ACC112 (cell line): ENCODE results near the gene TRAFD1.
"Not testable (repeated sequence)": the region's sequence is repeated elsewhere in the genome, so short reads cannot be mapped to it uniquely, and the experiment has no call there.

ENCODE experiments used
- H2AFZ ChIP-seq: fragments of 200-600 bp; sonication (generic); one replicate; pipeline ENCODE4 v1.6.0; 2017; ENCODE audit warnings: antibody characterized with exemption, low read length; ENCODE audit not compliant: unreplicated experiment
- H3K27ac ChIP-seq: fragments of 200-600 bp; sonication (generic); 2 replicates; pipeline ENCODE4 v1.5.1; 2014; ENCODE audit warnings: low read depth, mild to moderate bottlenecking, antibody characterized with exemption, low read length, moderate library complexity
- H3K27me3 ChIP-seq: fragments of 200-600 bp; sonication (generic); 2 replicates; pipeline ENCODE4 v1.6.1; 2014; ENCODE audit warnings: mild to moderate bottlenecking, antibody characterized with exemption, low read length, moderate library complexity, mixed read lengths; ENCODE audit not compliant: insufficient read depth
- H3K36me3 ChIP-seq: fragments of 200-600 bp; sonication (generic); 2 replicates; pipeline ENCODE4 v1.6.1; 2016; ENCODE audit warnings: mild to moderate bottlenecking, antibody characterized with exemption, low read length, moderate library complexity, mixed read lengths; ENCODE audit not compliant: insufficient read depth
- H3K4me1 ChIP-seq: fragments of 200-600 bp; sonication (generic); one replicate; pipeline ENCODE4 v1.6.1; 2016; ENCODE audit warnings: low read length, mixed read lengths; ENCODE audit not compliant: insufficient read depth, unreplicated experiment, control insufficient read depth
- H3K4me3 ChIP-seq: fragments of 200-600 bp; sonication (generic); 2 replicates; pipeline ENCODE4 v1.5.1; 2014; ENCODE audit warnings: mild to moderate bottlenecking, low read depth, low read length
- H3K79me2 ChIP-seq: fragments of 200-600 bp; sonication (generic); one replicate; pipeline ENCODE4 v1.6.0; 2016; ENCODE audit warnings: low read length; ENCODE audit not compliant: control insufficient read depth, unreplicated experiment, insufficient read depth

Gene TRAFD1

GRCh38 chr12:112133418-112133817 lies 8.1 kb downstream of the TRAFD1 start:
- Histone ChIP-seq H3K27me3 (no peaks in the 10 kb centered on the region), H2AFZ (no peak overlapping the region), H3K79me2 (peaks cover 36% of the 10 kb centered on the region), H3K4me3 (no peak overlapping the region), H3K36me3 (peaks cover 7% of the 10 kb centered on the region; the same call in 1 of the 2 replicates), H3K4me1 (peaks cover 24% of the 10 kb centered on the region), H3K27ac (no peak overlapping the region)

- Histone ChIP-seq H3K27ac (no peak overlapping the region), H2AFZ (no peak overlapping the region), H3K27me3 (no peaks in the 10 kb centered on the region), H3K36me3 (peaks cover 8% of the 10 kb centered on the region; the same call in 1 of the 2 replicates), H3K4me3 (no peak overlapping the region), H3K4me1 (peaks cover 22% of the 10 kb centered on the region), H3K79me2 (peaks cover 27% of the 10 kb centered on the region)
Measured at GRCh38 chr12:112134731-112135130, 9.4 kb downstream of the TRAFD1 start.

- peaks cover 27% of the 10 kb centered on the region for H3K36me3 ChIP-seq
Measured at GRCh38 chr12:112140728-112141127, 15.4 kb downstream of the TRAFD1 start.

GRCh38 chr12:112146123-112146522 lies 20.8 kb downstream of the TRAFD1 start:
- no peak overlapping the region for H3K27ac ChIP-seq
- H3K79me2 ChIP-seq, result no peaks in the 10 kb centered on the region
- H3K27me3 ChIP-seq, result no peaks in the 10 kb centered on the region
- H3K36me3 ChIP-seq, result peaks cover 31% of the 10 kb centered on the region
- H2AFZ ChIP-seq, result no peak overlapping the region
- H3K4me1 ChIP-seq, result peaks cover 7% of the 10 kb centered on the region
- H3K4me3 ChIP-seq, result no peak overlapping the region

More at GRCh38 chr12:112140728-112141127, 15.4 kb downstream of the TRAFD1 start:
- Histone ChIP-seq H3K27ac (no peak overlapping the region), H3K79me2 (no peaks in the 10 kb centered on the region), H3K27me3 (no peaks in the 10 kb centered on the region), H3K4me1 (no peaks in the 10 kb centered on the region), H2AFZ (no peak overlapping the region), H3K4me3 (no peak overlapping the region)

- H3K27ac ChIP-seq, result no peak overlapping the region
- no peaks in the 10 kb centered on the region for H3K27me3 ChIP-seq
- H3K4me3 ChIP-seq, result no peak overlapping the region
- peaks cover 30% of the 10 kb centered on the region for H3K36me3 ChIP-seq
- H2AFZ ChIP-seq, result no peak overlapping the region
- H3K79me2 ChIP-seq, result no peaks in the 10 kb centered on the region
- peaks cover 7% of the 10 kb centered on the region for H3K4me1 ChIP-seq
Measured at GRCh38 chr12:112148031-112148513, 22.7 kb downstream of the TRAFD1 start.

- H3K27me3 ChIP-seq, result no peaks in the 10 kb centered on the region
- peaks cover 7% of the 10 kb centered on the region for H3K4me1 ChIP-seq
- H2AFZ ChIP-seq, result no peak overlapping the region
- H3K36me3 ChIP-seq, result peaks cover 32% of the 10 kb centered on the region
- no peaks in the 10 kb centered on the region for H3K79me2 ChIP-seq
- no peak overlapping the region for H3K4me3 ChIP-seq
- H3K27ac ChIP-seq, result no peak overlapping the region
Measured at GRCh38 chr12:112149596-112149995, 24.2 kb downstream of the TRAFD1 start.

- Histone ChIP-seq H3K4me1 (peaks cover 7% of the 10 kb centered on the region), H3K79me2 (no peaks in the 10 kb centered on the region), H3K27me3 (no peaks in the 10 kb centered on the region), H3K4me3 (no peak overlapping the region), H2AFZ (no peak overlapping the region), H3K27ac (no peak overlapping the region), H3K36me3 (peaks cover 26% of the 10 kb centered on the region)
Measured at GRCh38 chr12:112151766-112152541, 26.6 kb downstream of the TRAFD1 start.

- no peak overlapping the region for H2AFZ ChIP-seq
- no peaks in the 10 kb centered on the region for H3K79me2 ChIP-seq
- no peak overlapping the region for H3K27ac ChIP-seq
- peaks cover 23% of the 10 kb centered on the region for H3K36me3 ChIP-seq
- no peak overlapping the region for H3K4me3 ChIP-seq
- no peaks in the 10 kb centered on the region for H3K27me3 ChIP-seq
- H3K4me1 ChIP-seq, result peaks cover 2% of the 10 kb centered on the region
Measured at GRCh38 chr12:112153181-112153892, 28.0 kb downstream of the TRAFD1 start.

- Histone ChIP-seq H3K79me2 (no peaks in the 10 kb centered on the region), H3K4me1 (no peaks in the 10 kb centered on the region), H2AFZ (no peak overlapping the region), H3K27me3 (no peaks in the 10 kb centered on the region), H3K27ac (no peak overlapping the region), H3K36me3 (peaks cover 20% of the 10 kb centered on the region), H3K4me3 (no peak overlapping the region)
Measured at GRCh38 chr12:112153893-112154219, 28.5 kb downstream of the TRAFD1 start.

- H3K4me3 ChIP-seq, H3K27ac ChIP-seq, H2AFZ ChIP-seq, H3K27me3 ChIP-seq, H3K79me2 ChIP-seq, H3K4me1 ChIP-seq: not testable (repeated sequence)
- H3K36me3 ChIP-seq, result peaks cover 25% of the 10 kb centered on the region; the same call in 1 of the 2 replicates
Measured at GRCh38 chr12:112158461-112159145, 33.2 kb downstream of the TRAFD1 start.
